HG03025 (cell line): ENCODE data around the gene PDE10A.

ENCODE experiments used
- ATAC-seq: cut with Tn5 transposase; IDR thresholded peaks from one replicate; pipeline ENCODE4 v1.9.1; 2021; ENCODE audit warnings: mild to moderate bottlenecking, moderate library complexity; ENCODE audit not compliant: unreplicated experiment, low FRiP score

The PDE10A gene

DNA sequence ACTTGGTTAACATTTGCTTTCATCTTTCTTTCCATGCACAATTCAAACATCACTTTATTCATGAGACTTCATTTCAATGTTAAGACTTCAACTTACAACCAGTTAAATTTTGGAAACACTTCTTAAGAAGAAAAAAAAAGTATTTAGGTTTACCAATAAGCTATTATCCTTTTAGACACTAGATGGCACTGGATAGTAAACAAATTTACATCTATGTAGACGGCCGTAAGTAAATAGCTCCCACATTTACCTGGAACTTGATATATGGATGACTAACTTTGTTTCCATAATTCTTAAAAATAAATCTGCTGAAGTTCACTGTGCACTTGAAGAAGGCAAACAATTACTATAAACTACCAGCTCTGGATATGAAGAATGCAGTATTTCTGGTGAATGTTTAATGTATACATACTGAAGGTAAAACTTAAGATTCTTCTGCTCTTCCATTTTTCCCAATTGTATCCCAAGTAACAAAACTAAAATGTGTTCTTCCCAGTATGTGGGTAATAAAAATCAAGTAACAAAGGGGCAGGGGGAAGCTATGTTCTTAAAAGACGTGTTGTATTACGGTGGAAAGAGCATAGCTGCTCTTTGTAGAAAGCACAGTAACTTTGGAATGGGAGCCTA, 223.0 kb downstream of the PDE10A start:
- ATAC-seq, result no peak

DNA sequence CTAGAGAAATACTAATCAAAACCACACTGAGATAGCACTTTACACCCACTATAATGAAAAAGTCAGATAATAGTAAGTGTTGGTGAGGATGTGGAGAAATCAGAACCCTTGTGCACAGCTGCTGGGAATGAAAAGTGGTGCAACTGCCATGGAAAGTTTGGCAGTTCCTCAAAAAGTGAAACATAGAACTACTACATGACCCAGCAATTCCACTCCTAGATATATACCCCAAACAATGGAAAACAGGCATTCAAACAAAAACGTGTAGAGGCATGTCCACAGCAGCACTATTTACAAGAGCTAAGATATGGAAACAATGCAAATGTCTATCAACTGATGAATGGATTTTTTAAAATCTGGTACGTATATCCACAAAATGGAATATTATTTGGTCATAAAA, 236.1 kb downstream of the PDE10A start:
- ATAC-seq, result no peak

GRCh38 chr6:165422192-165422591, 240.8 kb downstream of the PDE10A start:
- ATAC-seq, result no peak

DNA sequence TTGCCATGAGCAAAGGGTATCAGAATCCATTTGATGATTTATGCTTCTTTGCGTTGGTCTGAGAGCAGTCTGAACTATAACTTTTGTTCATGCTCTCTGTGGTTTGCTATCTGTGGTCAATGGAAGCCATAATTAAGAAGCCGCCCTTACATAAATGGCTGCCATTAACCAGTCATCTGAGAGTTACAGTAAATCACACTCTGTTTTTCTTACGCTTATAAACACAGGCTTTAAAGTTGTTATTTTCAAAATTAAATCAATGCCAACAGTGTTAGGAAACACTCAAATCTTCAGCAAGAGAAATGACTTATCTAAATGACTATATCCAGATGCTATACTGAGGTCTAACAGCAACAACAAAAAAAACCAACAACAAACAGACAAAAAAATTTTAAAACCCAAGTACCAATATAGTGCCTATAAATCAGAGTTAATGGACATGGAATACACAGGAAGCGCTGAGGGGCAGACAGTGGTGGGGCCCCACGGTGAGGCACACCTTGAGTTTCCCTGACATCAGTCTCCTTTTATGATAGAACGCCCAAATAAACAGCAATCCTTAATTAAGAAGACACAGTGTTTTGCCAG, 245.7 kb downstream of the PDE10A start:
- ATAC-seq, result no peak

DNA sequence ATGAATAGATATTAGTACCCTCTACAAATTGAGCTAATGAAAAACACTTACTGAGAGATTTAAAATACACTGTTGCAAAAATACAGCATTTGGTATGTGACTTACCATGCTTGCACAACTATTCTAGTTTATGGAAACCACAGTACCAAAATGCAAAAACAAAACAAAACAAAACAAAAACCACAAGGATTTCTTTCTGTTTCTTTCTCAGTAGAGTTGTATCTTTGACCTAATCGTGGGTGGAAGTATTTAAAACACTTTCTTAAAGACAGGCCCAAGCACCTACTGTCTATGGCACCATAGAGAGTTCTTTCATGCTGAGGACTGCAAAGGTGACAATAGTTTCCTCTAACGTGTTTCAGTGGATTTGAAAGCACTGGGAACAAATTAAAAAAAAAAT, 258.3 kb downstream of the PDE10A start:
- no peak for ATAC-seq

DNA sequence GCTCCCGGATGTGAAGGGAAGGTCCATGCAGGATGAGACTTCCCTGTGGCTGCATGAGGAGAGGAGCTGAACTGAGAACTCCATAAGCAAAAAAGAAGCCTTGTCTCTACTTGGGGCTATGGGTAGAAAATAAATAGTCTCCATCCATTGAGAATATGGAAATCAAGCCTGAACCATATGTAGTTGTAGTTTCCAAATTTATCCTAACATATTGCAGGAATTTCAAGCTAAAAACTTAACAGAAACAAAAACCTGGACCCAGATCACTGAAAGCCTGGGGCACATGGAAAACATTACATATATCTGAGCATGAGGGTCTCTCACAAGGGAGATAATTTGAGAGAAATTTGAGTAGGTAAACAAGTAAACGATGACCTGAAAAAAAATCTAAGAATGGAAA, 258.7 kb downstream of the PDE10A start:
- ATAC-seq, result no peak

GRCh38 chr6:165403006-165403595, 259.9 kb downstream of the PDE10A start:
- ATAC-seq, result no peak

DNA sequence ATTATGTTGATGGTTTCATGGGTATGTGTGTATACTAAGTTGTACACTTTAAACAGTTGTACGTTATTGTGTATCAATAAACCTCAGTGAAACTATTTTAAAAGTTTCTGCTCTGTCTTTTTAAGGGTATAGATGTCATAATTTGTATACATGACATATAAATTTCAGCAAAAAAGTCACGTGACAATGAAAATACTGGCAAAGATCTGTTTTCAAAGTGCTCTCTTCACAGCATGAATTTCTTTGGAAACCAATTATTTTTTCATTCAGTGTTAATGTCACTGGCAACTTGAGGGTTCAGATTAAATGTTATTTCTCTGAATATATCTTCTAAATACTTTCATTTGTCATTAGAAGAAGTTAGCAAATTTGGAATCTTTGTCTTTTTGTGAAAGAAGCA, 261.9 kb downstream of the PDE10A start:
- no peak for ATAC-seq

DNA sequence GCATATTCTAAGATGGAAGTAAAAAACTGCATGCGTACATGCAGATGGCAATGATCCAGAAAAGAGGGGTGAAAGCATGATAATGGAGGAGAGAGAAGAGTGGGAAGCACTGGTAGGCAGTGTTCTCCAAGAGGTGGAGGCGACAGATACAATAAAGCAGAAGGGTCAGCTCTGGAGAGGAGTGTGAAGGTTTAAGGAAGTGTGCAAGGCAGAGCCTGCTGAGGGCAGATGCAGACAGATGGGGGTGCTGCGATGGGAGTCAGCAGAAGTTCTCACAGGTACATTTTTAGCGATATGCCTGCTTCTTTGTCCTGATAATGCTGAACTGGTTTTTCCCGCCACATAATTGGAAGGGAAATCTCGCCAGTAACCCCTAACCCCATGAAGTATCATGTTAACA, 272.6 kb downstream of the PDE10A start:
- no peak for ATAC-seq

DNA sequence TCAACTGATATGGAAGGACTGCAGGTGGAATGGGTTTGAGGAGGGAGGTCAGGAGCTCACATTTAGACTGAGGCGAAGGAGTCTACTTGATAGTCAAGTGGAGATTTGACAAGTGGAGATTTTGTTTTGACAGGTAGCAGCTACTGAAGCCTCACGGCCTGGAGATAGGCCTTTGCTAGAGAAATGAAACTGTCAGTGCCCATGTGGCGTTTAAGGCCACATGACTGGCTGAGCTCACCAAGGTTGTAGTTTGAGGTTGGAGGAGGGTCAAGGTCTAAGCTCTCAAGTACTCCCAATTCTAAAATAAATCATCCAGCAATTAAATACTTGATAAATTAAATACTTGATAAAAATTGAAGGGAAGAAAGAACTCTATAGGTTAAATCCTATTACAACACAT, 273.5 kb downstream of the PDE10A start:
- no peak for ATAC-seq

- no peak for ATAC-seq
Measured at GRCh38 chr6:165383323-165383722, 279.7 kb downstream of the PDE10A start.

DNA sequence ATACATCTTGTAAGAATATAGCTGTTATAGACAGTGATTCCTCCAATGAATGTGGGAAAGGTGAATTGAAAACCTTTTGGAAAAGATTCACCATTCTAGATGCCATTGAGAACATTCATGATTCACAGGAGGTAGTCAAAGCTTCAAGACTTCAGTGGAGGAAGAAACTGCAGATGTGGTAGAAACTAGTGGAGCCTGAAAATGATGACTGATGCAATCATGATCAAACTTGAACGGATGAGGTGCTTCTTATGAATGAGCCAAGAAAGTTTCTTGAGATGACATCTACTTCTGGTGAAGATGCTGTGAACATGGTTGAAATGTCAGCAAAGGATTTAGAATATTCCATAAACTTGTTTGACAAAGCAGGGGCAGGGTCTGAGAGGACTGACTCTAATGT, 286.9 kb downstream of the PDE10A start:
- no peak for ATAC-seq

GRCh38 chr6:165365371-165365770, 297.7 kb downstream of the PDE10A start:
- no peak for ATAC-seq

DNA sequence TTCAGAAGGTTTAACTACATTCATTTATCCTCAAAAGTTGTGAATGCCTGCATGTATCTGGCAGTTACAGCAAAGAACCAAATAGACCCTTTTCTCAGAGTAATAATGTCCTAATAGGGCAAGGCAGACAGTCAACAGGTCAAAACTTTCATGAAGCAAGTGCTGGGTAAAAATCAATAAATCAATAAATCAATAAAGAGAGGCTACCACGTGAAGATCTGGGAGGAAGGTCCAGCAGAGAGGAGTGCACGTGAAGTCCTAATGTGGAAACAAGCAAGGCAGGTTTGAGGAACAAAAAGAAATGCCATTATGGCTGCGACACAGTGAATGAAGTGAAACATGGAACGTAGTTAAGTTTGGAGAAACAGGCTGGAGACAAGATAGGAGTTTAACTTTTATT, 317.3 kb downstream of the PDE10A start:
- no peak for ATAC-seq

DNA sequence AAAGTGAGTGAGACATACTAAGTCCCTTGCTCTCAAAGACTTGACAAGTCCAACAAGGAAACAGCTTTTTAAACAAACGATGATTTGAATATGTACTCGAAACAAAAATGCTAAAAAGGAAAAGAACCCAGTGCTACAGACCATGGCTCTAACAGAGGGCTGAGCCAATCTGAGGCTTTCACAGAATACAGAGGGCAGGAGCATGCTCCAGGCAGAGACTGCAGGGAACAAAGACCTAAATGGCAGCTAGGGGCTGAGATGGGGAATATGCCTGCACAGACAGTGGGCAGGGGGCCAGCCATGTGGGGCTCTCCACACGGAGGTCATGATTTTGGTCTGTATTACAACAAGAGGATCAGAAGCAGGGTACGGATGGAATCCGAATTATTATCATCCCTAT, 322.5 kb downstream of the PDE10A start:
- ATAC-seq, result no peak

GRCh38 chr6:165325609-165326008, 337.4 kb downstream of the PDE10A start:
- no peak for ATAC-seq

DNA sequence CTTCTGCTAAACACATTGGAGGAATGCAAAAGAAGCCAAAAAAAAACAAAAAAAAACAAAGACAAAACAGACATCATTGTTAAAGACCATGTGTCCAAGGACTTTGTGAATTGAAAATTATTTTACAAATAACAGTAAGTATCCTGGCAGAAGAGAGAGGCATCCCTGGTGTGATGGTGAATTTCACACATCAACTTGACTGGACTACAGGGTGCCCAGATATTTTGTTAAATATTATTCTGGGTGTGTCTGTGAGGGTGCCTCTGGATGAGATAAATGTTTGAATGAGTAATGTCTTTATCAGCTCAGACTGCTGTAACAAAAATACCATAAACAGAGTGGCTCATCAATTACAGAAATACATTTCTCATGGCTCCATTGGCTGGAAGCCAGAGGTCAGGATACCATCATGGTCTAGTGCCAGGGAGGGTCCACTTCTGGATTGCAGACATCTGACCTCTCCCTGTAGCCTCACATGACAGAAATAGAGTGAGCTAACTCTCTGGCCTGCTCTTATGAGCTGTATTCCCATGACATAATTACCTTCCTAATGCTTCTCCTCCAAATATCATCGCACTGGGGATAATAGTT, 341.4 kb downstream of the PDE10A start:
- ATAC-seq, result no peak

- ATAC-seq, result no peak
Measured at GRCh38 chr6:165321150-165321549, 341.9 kb downstream of the PDE10A start.

- ATAC-seq, result no peak
Measured at GRCh38 chr6:165317723-165318122, 345.3 kb downstream of the PDE10A start.

DNA sequence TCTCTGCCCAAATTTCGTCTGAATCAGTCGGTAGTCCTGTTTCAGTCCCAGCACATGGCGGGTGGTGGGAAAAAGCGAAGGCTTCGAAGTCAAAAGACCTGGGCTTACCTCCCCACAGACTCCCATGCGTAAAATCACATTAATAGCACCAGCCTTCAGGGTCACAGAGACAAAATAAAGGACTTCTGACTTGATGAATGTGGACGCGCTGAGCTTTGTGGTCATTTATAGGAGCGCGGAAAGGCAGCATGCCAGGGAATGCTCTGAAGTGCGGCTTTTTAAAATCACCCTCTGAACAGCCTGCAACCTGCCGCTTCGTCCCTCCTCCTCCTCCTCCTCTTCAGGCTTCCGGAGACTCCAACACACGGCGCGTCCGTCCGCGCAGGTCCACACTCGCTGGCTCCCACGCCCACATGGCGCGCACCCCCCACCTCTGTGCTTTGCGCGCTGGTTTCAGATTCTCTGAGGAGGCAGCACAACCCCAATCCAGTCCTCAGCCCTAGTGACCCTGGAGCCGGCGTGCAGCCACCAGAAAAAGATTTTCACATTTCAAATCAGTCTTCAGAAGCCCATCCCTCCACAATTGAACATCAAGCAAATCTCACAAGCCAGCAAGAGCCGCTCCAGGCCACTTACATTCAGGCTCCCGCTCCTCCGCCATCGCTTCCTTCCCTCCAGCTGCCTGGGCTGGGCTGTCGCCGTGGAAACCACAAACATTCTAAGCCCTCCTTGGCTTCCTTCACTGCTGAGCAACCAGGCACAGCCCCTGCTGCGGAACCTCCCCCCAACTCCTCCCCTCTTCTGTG, 353.9 kb downstream of the PDE10A start, which contains the start of gene C6orf118:
Gene C6orf118 (minus strand): TSS at position 680 of the 806 bp plus-strand sequence. CDS start 19 bp downstream, at position 661.
- no peak for ATAC-seq

GRCh38 chr6:165306955-165307354, 356.1 kb downstream of the PDE10A start:
- no peak for ATAC-seq
